Measurements from ENCODE around the gene OR11H7.
"Not testable (repeated sequence)": the region's sequence is repeated elsewhere in the genome, so short reads cannot be mapped to it uniquely, and the experiment has no call there.

The OR11H7 gene

DNA sequence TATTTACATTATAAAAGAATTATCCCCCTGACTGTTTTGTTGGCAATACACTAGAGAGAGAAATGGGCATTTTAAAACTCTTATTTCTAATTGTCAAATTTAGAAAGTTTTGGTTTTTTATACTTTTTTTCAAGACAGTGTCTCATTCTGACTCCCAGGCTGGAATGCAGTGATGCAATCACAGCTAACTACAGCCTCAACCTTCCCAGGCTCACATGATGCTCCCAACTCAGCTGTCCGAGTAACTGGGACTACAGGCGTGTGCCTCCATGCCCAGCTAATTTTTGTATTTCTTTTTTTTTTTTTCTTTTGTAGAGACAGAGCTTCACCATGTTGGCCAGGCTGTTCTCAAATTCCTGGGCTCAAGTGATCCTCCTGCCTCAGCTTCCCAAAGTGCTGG, 13.6 kb upstream of the OR11H7 start:
- TF ChIP-seq, protein P1, sequence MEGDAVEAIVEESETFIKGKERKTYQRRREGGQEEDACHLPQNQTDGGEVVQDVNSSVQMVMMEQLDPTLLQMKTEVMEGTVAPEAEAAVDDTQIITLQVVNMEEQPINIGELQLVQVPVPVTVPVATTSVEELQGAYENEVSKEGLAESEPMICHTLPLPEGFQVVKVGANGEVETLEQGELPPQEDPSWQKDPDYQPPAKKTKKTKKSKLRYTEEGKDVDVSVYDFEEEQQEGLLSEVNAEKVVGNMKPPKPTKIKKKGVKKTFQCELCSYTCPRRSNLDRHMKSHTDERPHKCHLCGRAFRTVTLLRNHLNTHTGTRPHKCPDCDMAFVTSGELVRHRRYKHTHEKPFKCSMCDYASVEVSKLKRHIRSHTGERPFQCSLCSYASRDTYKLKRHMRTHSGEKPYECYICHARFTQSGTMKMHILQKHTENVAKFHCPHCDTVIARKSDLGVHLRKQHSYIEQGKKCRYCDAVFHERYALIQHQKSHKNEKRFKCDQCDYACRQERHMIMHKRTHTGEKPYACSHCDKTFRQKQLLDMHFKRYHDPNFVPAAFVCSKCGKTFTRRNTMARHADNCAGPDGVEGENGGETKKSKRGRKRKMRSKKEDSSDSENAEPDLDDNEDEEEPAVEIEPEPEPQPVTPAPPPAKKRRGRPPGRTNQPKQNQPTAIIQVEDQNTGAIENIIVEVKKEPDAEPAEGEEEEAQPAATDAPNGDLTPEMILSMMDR (IDR thresholded peaks at IDR 0.05; ENCODE audit: low read depth, low read length, missing control alignments) = no peak
- in situ Hi-C loops (cut with HindIII; ENCODE audit: low sequenced_read_pairs) = no loop called here

DNA sequence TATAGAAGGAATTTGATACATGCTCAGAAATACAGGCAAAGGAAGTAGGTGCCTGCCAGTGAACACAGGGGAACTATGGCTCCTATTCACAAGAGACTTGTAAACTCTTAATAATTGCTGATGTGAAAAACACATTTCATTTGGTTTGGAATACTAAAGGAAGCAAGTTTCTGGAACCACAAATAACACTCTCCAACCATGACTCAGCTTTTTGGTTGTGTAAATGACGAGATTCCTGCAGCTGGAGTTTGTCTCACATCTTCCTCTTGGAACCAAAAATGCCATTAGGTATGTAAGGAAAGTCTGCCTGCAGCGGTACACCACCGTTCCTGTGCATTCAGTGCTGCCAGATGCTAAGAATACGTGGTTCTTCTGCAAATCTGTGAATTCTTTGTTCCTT, 9.7 kb upstream of the OR11H7 start:
- no peak for DNase-seq (ENCODE audit: low read depth)
- TF ChIP-seq, protein P1 (IDR thresholded peaks at IDR 0.05; ENCODE audit: low read depth, low read length, missing control alignments) = no peak
- no peak overlapping the region for H3K4me3 ChIP-seq (ENCODE audit: low read depth, low read length)
- in situ Hi-C loops (cut with HindIII; ENCODE audit: low sequenced_read_pairs) = no loop called here

More for the DNA sequence above, 13.6 kb upstream of the OR11H7 start:
- no peak overlapping the region for H3K4me3 ChIP-seq (ENCODE audit: low read depth, low read length)
- DNase-seq (ENCODE audit: low read depth) = no peak

DNA sequence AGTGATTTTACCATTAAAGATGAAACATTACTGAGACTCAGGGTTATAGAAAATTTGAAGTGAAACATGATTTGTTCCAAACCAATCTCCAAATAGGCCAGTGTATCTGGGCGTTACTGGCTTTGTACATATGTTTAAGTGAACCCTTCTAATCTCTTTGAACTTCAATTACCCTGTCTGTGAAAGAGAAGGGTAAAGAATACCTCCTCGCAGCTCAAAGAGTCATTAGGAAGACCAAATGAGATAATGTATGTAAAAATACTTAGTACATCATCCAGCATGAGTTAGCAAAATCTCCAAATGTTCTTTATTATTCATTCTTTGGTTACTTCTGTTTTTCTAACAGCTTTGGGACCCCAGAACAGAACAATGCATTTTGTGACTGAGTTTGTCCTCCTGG, 5.4 kb upstream of the OR11H7 start, which contains the start of gene OR11H6:
Gene OR11H6, plus strand, starts transcription at position 301 of the 400 bp plus-strand sequence. Its CDS starts 0 bp downstream, at position 301.
- DNase-seq (ENCODE audit: low read depth) = no peak
- TF ChIP-seq, protein P1 (IDR thresholded peaks at IDR 0.05; ENCODE audit: low read depth, low read length, missing control alignments) = no peak
- no peak within 1 kb of the TSS for H3K4me3 ChIP-seq (ENCODE audit: low read depth, low read length)
- in situ Hi-C loops (cut with HindIII; ENCODE audit: low sequenced_read_pairs) = no loop called here

DNA sequence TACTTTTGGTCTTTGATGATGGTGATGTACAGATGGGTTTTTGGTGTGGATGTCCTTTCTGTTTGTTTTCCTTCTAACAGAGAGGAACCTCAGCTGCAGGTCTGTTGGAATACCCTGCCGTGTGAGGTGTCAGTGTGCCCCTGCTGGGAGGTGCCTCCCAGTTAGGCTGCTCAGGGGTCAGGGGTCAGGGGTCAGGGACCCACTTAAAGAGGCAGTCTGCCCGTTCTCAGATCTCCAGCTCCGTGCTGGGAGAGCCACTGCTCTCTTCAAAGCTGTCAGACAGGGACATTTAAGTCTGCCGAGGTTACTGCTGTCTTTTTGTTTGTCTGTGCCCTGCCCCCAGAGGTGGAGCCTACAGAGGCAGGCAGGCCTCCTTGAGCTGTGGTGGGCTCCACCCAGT, 6.6 kb downstream of the OR11H7 start:
- DNase-seq (ENCODE audit: low read depth); H3K4me3 ChIP-seq (ENCODE audit: low read depth, low read length); in situ Hi-C loops (cut with HindIII; ENCODE audit: low sequenced_read_pairs): not testable (repeated sequence)

DNA sequence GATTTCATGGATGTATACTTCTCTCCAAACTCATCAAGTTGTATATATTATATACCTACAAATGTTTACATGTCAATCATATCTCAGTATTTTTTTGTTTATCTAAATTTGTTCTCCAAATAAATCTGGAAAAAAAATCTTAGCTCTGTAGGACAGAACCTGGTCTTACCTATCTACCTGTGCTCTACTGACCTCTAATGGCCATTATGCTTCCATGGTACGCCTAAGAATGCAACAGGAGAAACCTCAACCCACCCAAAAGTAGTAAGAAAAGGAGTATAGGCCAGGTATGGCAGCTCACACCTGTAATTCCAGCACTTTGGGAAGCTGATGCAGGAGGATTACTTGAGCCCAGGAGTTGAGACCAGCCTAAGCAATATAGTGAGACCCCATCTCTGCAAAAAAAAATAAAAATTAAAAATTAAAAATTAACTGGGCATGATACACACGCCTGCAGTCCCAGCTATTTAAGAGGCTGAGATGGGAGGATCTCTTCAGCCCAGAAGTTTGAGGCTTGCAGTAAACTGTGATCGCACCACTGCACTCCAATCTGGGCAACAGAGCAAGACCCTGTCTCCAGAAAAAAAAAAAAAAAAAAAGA, 19.0 kb downstream of the OR11H7 start:
- no peak for DNase-seq (ENCODE audit: low read depth)
- TF ChIP-seq, protein P1 (IDR thresholded peaks at IDR 0.05; ENCODE audit: low read depth, low read length, missing control alignments) = no peak
- no peak overlapping the region for H3K4me3 ChIP-seq (ENCODE audit: low read depth, low read length)
- in situ Hi-C loops (cut with HindIII; ENCODE audit: low sequenced_read_pairs) = no loop called here

DNA sequence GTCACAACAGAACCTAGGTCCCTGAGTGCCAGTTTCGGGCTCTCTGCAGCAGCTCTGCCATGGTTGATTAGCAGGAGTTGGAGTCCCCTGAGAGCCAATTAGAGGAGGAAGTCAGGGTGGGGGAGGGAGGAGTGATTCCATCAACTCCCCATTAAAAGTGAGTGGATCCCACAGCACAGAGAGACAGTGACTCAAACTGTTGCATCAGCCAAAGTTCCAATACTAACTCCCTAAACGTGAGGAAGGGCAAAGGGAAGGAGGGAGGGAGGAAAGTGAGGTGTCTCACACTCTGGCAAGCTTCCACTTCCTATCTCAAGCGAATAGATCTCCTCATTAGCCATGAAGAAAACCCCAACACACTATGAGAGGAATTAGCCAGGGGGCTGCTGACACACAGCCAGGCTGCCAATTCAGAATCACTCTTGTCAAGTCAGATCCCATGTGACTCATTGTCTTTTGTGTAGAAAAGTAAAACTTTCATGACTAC, 33.9 kb downstream of the OR11H7 start:
- in situ Hi-C loops (cut with HindIII; ENCODE audit: low sequenced_read_pairs) = no loop called here
- H3K4me3 ChIP-seq (ENCODE audit: low read depth, low read length) = no peak overlapping the region
- DNase-seq (ENCODE audit: low read depth) = no peak
- TF ChIP-seq, protein P1 (IDR thresholded peaks at IDR 0.05; ENCODE audit: low read depth, low read length, missing control alignments) = no peak

DNA sequence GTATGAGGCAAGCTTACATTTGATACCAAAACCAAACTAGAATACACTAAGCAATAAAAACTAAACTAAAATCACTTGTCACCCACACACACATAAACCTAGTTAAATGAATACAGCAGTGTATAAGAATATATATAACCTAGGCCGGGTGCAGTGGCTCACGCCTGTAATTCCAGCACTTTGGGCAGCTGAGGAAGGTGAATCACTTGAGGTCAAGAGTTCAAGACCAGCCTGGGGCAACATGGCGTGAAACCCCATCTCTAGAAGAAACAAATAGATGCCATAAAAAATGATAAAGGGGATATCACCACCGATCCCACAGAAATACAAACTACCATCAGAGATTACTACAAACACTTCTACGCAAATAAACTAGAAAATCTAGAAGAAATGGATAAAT, 35.6 kb downstream of the OR11H7 start:
- DNase-seq (ENCODE audit: low read depth); in situ Hi-C loops (cut with HindIII; ENCODE audit: low sequenced_read_pairs); H3K4me3 ChIP-seq (ENCODE audit: low read depth, low read length): not testable (repeated sequence)

All from astrocyte of the cerebellum (primary cell).